Mesendoderm (in vitro differentiated cells): ENCODE data around the gene PGAP1. TPM values are rescaled to one million over a fixed set of nuclear protein-coding genes. Genes with fewer than 3 reads are reported as not detected.

Source experiments
- small RNA-seq: library from polyadenylated mRNA; stranded (forward); fragments of <200 nt; extraction: miRNeasy Mini kit (QIAGEN cat#:217004); gene quantifications from one replicate; pipeline ENCODE3, GENCODE V24; 2013; ENCODE audit not compliant: insufficient read depth

The PGAP1 gene

Small RNA genes lying within 50 kb of the gene (small RNA-seq; reads per million reads assigned to genes)
- not detected for gene AC012486.1
